Nucleus accumbens (tissue), 56 donors: Measurements from ENCODE around the gene FXYD5.

ENCODE experiments used
- DNase-seq, 56 donors: peaks; one replicate each; lab custom pipeline; 2025; lab: John Stamatoyannopoulos, UW

Gene FXYD5

GRCh38 chr19:35135389-35135909 lies 19.1 kb upstream of the FXYD5 start:
- peak in 53 of 56 donors; percentile 25 to 89 (median 71) for DNase-seq

- no peak for DNase-seq
Measured at GRCh38 chr19:35136231-35136630, 18.3 kb upstream of the FXYD5 start.

GRCh38 chr19:35136977-35137702 lies 17.4 kb upstream of the FXYD5 start:
- no peak for DNase-seq

DNA sequence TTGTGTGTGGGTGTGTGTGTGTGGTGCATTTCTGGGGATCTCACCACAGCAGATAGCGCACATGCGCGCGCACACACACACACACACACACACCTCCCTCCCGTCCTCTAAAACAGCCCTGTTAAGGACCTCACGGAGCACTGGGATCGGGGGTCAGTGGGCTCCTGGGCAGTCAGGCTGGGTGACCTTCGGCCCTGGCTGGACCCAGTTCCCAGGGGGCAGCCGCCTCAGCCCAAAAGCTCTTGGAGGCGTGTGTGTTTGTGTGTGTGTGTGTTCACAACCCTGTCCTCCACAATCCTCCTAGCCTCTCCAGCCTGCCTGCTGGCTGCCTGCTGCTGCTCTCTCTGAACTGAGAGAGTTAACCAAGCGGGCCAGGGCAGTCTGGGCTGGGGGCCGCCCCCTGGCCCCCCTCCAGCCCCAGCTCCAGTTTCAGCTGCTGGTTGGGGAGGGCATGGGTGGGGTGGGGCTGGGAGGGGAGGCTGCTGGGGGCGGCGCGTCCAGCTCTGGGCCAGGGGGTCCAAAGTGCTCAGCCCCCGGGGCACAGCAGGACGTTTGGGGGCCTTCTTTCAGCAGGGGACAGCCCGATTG lies 16.1 kb upstream of the FXYD5 start, which contains the start of gene FXYD1:
Gene FXYD1 (plus strand): TSS at position 520 of the 588 bp plus-strand sequence. CDS start 1,256 bp downstream, outside the sequence.
- peak in 12 of 56 donors; percentile 25 to 58 (median 36) for DNase-seq

DNA sequence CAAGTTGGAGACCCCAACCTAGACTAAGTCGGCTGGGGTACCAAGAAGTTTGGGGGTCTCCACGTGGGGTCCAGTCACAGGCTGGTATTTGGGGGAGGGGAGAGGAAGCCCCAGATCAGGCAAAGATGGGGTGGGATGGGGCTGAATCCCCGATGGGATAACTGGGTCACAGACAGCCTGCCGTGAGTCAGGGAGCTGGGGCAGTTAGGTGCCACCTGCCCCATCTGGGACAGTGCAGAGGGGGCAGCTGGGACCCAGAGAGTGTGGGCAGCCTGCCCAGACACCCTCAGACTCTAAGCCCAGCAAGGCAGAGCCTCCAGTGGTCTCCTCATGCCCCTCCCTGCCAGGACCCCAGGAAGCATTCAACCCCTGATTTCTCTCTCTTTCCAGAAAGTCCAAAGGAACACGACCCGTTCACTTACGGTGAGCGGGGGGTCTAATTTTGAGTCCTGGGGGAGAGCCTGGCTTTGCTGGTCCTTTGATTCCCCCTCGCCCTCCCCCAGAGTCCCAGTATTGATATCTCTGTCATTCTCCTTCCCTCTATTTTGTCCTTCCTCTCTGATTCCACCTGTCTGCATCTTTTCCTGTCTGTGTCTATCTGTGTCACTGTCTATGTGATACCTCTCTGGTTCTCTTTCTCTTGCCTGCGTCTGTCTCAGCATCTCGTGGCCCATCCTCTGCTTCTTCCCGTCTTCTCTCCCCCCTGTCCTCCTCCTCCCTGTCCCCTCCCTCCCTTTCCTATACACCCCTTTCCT lies 14.2 kb upstream of the FXYD5 start:
- no peak for DNase-seq

DNA sequence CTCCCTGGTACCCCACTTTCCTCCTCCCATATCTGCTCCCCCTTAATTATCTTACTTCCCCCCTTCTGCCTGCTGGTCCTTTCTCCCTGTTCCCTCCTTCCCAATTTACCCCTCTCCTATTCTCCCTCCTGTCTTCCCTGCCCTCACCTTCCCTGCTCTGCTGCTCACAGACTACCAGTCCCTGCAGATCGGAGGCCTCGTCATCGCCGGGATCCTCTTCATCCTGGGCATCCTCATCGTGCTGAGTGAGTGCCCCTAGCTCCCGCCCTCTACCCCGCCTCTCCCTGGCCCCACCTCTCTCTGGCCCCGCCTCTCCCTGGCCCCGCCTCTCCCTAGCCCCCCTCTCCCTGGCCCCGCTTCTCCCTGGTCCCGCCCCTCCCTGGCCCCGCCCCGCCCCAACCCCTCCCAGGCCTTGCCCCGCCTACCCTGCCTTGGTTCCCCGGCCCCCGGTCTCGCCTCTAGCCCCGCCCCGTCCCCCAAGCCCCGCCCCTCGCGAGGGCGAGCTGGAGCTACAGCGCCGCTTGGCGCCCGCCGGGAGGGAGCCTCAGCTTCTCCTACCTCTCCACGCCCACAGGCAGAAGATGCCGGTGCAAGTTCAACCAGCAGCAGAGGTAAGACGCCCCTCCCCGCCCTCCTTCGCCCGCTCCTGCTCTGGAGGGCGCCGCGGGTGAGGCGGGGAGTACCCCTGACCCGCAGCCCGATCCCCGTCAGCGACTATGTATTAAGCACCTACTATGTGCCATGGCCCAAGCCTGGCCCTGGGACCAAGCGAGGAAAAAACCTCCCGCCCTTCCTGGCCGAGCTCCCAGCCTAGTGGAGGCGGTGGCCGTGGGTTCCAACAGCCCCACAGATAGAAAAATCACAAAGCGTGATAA lies 13.3 kb upstream of the FXYD5 start:
- peak; percentile 49 to 99 (median 92) for DNase-seq

- no peak for DNase-seq
Measured at GRCh38 chr19:35141837-35142605, 12.5 kb upstream of the FXYD5 start.

DNA sequence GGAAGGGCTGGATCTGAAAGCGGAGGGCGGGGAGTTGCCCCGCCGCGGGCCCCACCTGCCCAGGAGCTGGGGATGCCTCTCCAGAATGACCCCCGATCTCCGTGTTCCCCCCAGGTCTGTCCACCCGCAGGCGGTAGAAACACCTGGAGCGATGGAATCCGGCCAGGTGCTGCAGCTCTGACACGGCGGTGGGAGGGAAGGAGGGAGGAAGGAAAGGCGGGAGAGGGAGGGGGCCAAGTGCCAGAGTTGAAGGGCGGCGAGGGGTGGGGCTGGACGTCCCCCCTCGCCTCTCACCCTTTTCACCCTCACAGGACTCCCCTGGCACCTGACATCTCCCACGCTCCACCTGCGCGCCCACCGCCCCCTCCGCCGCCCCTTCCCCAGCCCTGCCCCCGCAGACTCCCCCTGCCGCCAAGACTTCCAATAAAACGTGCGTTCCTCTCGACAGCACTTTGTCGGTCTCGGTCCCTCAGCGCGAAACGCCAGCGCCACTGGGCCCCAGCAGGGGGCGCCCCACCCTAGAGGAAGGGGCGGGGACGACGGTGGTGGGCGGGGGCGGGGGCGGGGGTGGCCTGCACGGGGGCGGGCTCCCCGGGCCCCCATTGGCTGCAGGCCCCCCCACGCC lies 11.8 kb upstream of the FXYD5 start:
- peak in 38 of 56 donors; percentile 19 to 79 (median 48) for DNase-seq

DNA sequence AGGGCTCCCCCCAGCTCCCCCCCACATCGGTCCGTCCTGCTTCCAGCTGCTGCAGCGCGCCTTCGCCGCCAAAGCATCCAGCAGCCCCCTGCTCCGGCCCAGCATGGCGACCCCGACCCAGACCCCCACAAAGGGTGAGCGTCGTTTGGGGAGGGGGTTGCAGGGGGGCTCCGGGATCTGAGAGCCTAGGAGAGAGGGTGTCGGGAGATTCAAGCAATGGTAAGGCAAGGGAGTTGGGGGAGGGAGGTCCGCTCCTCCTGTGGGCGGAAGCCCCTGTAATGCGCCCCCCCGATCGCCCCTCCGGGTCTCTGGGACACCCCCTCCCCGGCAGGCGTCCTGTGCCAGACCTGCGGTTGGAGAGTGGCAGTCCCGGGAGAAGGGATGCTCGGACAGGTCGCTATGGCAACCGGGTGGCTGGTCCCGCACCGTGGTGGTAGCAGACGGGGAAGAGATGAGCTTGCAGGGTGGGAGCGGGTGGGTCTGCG lies 11.3 kb upstream of the FXYD5 start, which contains the start of gene FXYD7:
Gene FXYD7 (plus strand): TSS at position 25 of the 485 bp plus-strand sequence. CDS start 79 bp downstream, at position 104.
- peak in 19 of 56 donors; percentile 13 to 59 (median 28) for DNase-seq

- DNase-seq: no peak
Measured at GRCh38 chr19:35143818-35144217, 10.7 kb upstream of the FXYD5 start.

GRCh38 chr19:35144259-35144599 lies 10.3 kb upstream of the FXYD5 start:
- no peak for DNase-seq

GRCh38 chr19:35144600-35145436 lies 9.7 kb upstream of the FXYD5 start:
- peak in 18 of 56 donors; percentile 14 to 68 (median 36) for DNase-seq

DNA sequence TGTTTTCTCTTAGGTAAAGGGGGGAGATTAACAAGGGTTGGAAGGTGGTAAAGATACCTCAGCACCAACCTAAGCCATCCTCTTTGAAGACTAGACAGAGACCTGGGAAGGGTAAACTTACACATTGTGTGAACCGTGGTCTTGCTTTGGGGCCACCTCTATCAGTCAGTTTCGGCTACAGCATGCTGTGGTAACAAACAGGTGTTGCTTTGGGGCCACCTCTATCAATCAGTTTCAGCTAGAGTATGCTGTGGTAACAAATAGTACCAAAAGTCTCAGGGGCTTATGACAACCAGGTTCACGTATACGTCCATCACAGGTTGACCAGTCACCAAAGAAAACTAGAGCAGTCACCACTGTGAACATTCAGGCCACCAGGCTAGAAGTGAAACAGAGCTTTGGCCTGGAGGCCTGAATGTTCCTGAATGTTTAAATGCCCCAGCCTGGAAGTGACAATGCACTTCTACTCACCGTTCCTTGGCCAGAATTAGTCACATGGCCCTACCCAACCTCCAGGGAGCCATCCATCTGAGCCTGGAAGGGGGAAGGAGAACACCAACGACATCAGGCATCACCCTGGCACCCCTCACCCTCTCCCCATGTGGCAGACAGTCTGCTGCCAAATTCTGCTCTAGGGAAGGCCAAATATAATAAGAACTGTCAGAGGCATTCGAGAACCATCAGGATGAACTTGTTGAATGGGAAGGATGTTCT lies 7.6 kb upstream of the FXYD5 start:
- no peak for DNase-seq

DNA sequence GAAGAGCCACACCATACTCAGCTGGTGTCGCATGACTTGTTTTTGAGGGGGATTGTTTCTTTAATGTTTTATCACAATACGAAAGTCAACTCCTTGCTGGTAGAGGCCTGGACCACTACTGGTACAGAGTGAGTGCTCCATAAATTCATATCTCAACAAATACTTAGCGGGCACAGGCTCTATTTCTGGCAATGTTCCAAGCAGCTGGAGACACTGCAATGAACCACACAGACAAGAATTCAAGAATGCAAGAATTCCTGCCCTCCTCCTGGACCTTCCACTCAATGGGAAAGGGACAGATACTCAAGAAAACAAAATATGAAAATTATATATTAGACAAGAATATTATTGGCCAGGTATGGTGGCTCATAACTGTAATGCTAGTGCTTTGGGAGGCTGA lies 5.1 kb upstream of the FXYD5 start:
- DNase-seq: no peak

GRCh38 chr19:35150445-35150844 lies 4.1 kb upstream of the FXYD5 start:
- DNase-seq: no peak

- DNase-seq: no peak
Measured at GRCh38 chr19:35151273-35152065, 3.1 kb upstream of the FXYD5 start.
